Fibroblast of lung (primary cell): Measurements from ENCODE around the gene CRMP1. TPM values are rescaled to one million over a fixed set of nuclear protein-coding genes. Genes with fewer than 3 reads are reported as not detected.

ENCODE experiments used
- DNase-seq, 2 donors: peaks; one replicate each; pipeline versions ENCODE4 v3.0.0 to v3.0.0-alpha.2; 2010; ENCODE audit warnings: low read depth in 2 of 2
- H2AFZ ChIP-seq: 2 replicates; pipeline ENCODE4 v1.5.1; 2012; ENCODE audit warnings: low read length, control low read depth, inconsistent platforms
- H3K27ac ChIP-seq: 2 replicates; pipeline ENCODE4 v1.5.1; 2011; ENCODE audit warnings: low read length, control low read depth; ENCODE audit not compliant: insufficient read depth
- H3K27me3 ChIP-seq: 2 replicates; pipeline ENCODE4 v1.5.1; 2011; ENCODE audit warnings: mild to moderate bottlenecking, low read length; ENCODE audit not compliant: control insufficient read depth, insufficient read depth
- H3K36me3 ChIP-seq: 2 replicates; pipeline ENCODE4 v1.5.1; 2011; ENCODE audit warnings: low read length; ENCODE audit not compliant: control insufficient read depth, insufficient read depth
- H3K4me1 ChIP-seq: 2 replicates; pipeline ENCODE4 v1.5.1; 2011; ENCODE audit warnings: low read length; ENCODE audit not compliant: control insufficient read depth, insufficient read depth; ENCODE audit errors: extremely low read depth
- H3K4me2 ChIP-seq: 2 replicates; pipeline ENCODE4 v1.5.1; 2011; ENCODE audit warnings: low read length, control low read depth; ENCODE audit not compliant: insufficient read depth; ENCODE audit errors: extremely low read depth
- H3K4me3 ChIP-seq, 4 experiments: fragments of 200-600 bp in 1 of 4; sonication (generic) in 1 of 4; replicated peaks in 1 of 4; 2 replicates each; pipeline ENCODE4 v1.5.1; 2011 to 2016; ENCODE audit warnings: low read length in 4 of 4, low read depth in 3 of 4, mild to moderate bottlenecking in 3 of 4, control low read depth in 2 of 4, inconsistent platforms in 1 of 4, mixed read lengths in 1 of 4; ENCODE audit not compliant: insufficient read depth in 1 of 4; ENCODE audit errors: control extremely low read depth in 1 of 4
- H3K79me2 ChIP-seq: 2 replicates; pipeline ENCODE4 v1.5.1; 2012; ENCODE audit warnings: mild to moderate bottlenecking, low read length, inconsistent platforms; ENCODE audit not compliant: control insufficient read depth, insufficient read depth
- H3K9ac ChIP-seq: 2 replicates; pipeline ENCODE4 v1.5.1; 2011; ENCODE audit warnings: mild to moderate bottlenecking, low read length, control low read depth; ENCODE audit not compliant: insufficient read depth
- H3K9me3 ChIP-seq: 2 replicates; pipeline ENCODE4 v1.5.1; 2012; ENCODE audit warnings: low read depth, low read length; ENCODE audit not compliant: control insufficient read depth, insufficient read depth
- H4K20me1 ChIP-seq: 2 replicates; pipeline ENCODE4 v1.5.1; 2011; ENCODE audit warnings: low read length; ENCODE audit not compliant: control insufficient read depth, insufficient read depth; ENCODE audit errors: extremely low read depth
- EZH2 ChIP-seq: IDR thresholded peaks from 2 replicates; pipeline ENCODE4 v1.5.1; 2012; ENCODE audit warnings: low read length, control low read depth, mild to moderate bottlenecking; ENCODE audit errors: missing control alignments
- polyA plus RNA-seq, 2 donors: library from polyadenylated mRNA; depleted of rRNA in 1 of 2; stranded (reverse) in 1 of 2; unstranded in 1 of 2; fragments of >200 nt; gene quantifications; 2 replicates each; pipeline ENCODE4 v1.2.1, GENCODE V29; 2011 to 2012; ENCODE audit warnings: missing spikeins in 1 of 2
- total RNA-seq: library from RNA; depleted of rRNA; stranded (reverse); fragments of >200 nt; gene quantifications from 2 replicates; pipeline ENCODE4 v1.2.1, GENCODE V29; 2014
- TF ChIP-seq, protein P1 (sequence below), 2 donors: IDR thresholded peaks in 1 of 2; conservative IDR thresholded peaks in 1 of 2; 1 replicate in 1 of 2; 2 replicates in 1 of 2; pipeline ENCODE4 v1.5.1; 2011 to 2012; ENCODE audit warnings: low read length in 2 of 2, control low read depth in 1 of 2, inconsistent platforms in 1 of 2, low read depth in 1 of 2, mild to moderate bottlenecking in 1 of 2

The CRMP1 gene
- total and polyA plus RNA-seq, 2 donors (not counting 1 experiment from before 2014, with no cell fraction given) = 0.33 to 2.7 TPM

DNA sequence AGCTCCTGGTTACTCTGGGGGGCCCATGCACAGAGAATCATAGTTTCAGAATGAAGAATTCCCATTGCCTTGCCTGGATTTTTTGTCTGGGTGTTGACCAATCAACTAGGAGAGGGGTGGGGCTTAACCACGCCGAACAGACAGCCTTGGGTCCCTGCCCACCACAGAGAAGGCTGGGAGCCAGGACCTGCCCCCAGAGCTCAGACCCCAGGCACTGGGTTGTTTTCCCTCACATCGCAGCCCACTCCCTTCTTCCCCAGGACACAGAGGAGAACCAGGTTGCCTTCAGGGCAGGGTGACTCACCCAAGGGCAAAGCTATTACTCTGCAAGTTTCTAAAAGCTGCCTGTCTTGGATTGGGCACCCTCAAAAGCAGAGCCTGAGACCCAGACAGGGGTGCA, 23.3 kb upstream of the CRMP1 start:
- H3K27ac ChIP-seq = no peak overlapping the region
- H3K4me1 ChIP-seq = no peaks in the 10 kb centered on the region

DNA sequence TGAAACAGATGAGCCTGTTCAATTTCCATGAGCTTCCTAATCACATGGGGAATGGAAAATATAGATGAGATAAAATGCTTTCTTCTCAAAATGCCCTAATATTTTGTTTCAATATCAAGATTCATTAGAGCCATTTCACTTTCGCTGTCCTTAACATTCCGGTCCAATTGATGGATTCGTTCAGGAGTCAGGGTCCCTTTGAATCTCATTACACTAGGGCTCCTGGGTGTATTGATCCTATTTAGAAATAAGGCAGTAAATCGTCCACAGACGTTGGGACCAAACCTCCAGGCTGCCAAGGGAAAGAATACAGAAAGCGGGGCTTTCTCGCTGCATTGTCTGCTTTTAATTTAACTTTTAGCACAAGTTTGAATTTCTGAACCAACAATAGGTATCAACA, 20.6 kb upstream of the CRMP1 start:
- Histone ChIP-seq H3K27ac (no peak overlapping the region), H3K27me3 (no peaks in the 10 kb centered on the region), H3K9me3 (no peaks in the 10 kb centered on the region), H3K4me1 (no peaks in the 10 kb centered on the region), H3K4me2 (no peak overlapping the region), H3K4me3 (no peak overlapping the region), H4K20me1 (no peaks in the 10 kb centered on the region), H3K9ac (no peak overlapping the region), H2AFZ (no peak overlapping the region), H3K79me2 (no peaks in the 10 kb centered on the region), H3K36me3 (no peaks in the 10 kb centered on the region)
- TF ChIP-seq EZH2 = no peak
- TF ChIP-seq, protein P1, sequence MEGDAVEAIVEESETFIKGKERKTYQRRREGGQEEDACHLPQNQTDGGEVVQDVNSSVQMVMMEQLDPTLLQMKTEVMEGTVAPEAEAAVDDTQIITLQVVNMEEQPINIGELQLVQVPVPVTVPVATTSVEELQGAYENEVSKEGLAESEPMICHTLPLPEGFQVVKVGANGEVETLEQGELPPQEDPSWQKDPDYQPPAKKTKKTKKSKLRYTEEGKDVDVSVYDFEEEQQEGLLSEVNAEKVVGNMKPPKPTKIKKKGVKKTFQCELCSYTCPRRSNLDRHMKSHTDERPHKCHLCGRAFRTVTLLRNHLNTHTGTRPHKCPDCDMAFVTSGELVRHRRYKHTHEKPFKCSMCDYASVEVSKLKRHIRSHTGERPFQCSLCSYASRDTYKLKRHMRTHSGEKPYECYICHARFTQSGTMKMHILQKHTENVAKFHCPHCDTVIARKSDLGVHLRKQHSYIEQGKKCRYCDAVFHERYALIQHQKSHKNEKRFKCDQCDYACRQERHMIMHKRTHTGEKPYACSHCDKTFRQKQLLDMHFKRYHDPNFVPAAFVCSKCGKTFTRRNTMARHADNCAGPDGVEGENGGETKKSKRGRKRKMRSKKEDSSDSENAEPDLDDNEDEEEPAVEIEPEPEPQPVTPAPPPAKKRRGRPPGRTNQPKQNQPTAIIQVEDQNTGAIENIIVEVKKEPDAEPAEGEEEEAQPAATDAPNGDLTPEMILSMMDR (conservative IDR thresholded peaks at IDR 0.05 in 1 of 2, IDR thresholded peaks at IDR 0.05 in 1 of 2; ENCODE audit: low read depth in 1 of 2, low read length in 2 of 2) = no peak
- DNase-seq = no peak

More for the DNA sequence above, 23.3 kb upstream of the CRMP1 start:
- TF ChIP-seq EZH2 = no peak
- TF ChIP-seq, protein P1 (conservative IDR thresholded peaks at IDR 0.05 in 1 of 2, IDR thresholded peaks at IDR 0.05 in 1 of 2; ENCODE audit: low read depth in 1 of 2, low read length in 2 of 2) = no peak
- DNase-seq = no peak
- H4K20me1 ChIP-seq = no peaks in the 10 kb centered on the region
- no peak overlapping the region for H3K4me2 ChIP-seq
- no peaks in the 10 kb centered on the region for H3K36me3 ChIP-seq
- H3K79me2 ChIP-seq = no peaks in the 10 kb centered on the region
- H3K27me3 ChIP-seq = no peaks in the 10 kb centered on the region
- H3K9ac ChIP-seq = no peak overlapping the region
- no peaks in the 10 kb centered on the region for H3K9me3 ChIP-seq
- no peak overlapping the region for H3K4me3 ChIP-seq
- H2AFZ ChIP-seq = no peak overlapping the region

DNA sequence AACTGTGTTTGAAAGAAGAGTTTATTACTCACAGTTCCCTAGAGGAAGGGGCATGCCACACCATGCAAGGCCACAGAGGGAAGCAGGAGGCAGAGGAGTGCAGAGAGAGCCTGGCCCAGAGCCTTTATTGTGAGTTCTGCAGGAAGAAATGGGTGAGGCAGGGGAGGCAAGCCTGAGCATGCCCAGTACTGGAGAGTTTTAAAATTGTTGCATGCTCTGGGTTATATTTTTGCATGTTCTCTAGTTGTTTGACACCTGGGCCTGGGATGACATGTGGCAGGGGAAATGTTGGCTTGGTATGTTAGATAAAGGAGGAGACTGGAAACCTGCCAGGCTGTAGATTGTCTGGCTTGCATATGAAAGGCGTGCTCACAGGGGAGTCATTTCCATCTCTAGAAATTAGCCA, 19.7 kb upstream of the CRMP1 start:
- no peak overlapping the region for H3K27ac ChIP-seq

More for the DNA sequence above, 19.7 kb upstream of the CRMP1 start:
- H3K36me3 ChIP-seq = no peaks in the 10 kb centered on the region
- no peaks in the 10 kb centered on the region for H3K79me2 ChIP-seq
- H3K9ac ChIP-seq = no peak overlapping the region
- no peaks in the 10 kb centered on the region for H3K27me3 ChIP-seq
- no peak overlapping the region for H3K4me3 ChIP-seq
- no peaks in the 10 kb centered on the region for H3K9me3 ChIP-seq
- no peaks in the 10 kb centered on the region for H3K4me1 ChIP-seq
- DNase-seq = no peak
- H4K20me1 ChIP-seq = no peaks in the 10 kb centered on the region
- no peak overlapping the region for H2AFZ ChIP-seq
- no peak for TF ChIP-seq EZH2
- TF ChIP-seq, protein P1 (conservative IDR thresholded peaks at IDR 0.05 in 1 of 2, IDR thresholded peaks at IDR 0.05 in 1 of 2; ENCODE audit: low read depth in 1 of 2, low read length in 2 of 2) = no peak
- H3K4me2 ChIP-seq = no peak overlapping the region
